HL-60 (cell line): ENCODE data around the gene KCNJ13.

Experiments
- GABPA ChIP-seq: IDR thresholded peaks from 2 replicates; pipeline ENCODE4 v1.6.1; 2012; ENCODE audit warnings: low read depth
- POLR2AphosphoS5 ChIP-seq: IDR thresholded peaks from 2 replicates; pipeline ENCODE4 v1.6.1; 2012; ENCODE audit warnings: low read depth
- REST ChIP-seq: IDR thresholded peaks from 2 replicates; pipeline ENCODE4 v1.6.1; 2012; ENCODE audit warnings: low read depth; ENCODE audit not compliant: insufficient replicate concordance
- SPI1 ChIP-seq: IDR thresholded peaks from 2 replicates; pipeline ENCODE4 v1.6.1; 2012; ENCODE audit warnings: low read depth, mild to moderate bottlenecking, borderline replicate concordance
- TF ChIP-seq, protein P1 (sequence below): IDR thresholded peaks from one replicate; pipeline ENCODE4 v1.5.1; 2011; ENCODE audit warnings: low read length, control low read depth, inconsistent platforms; ENCODE audit not compliant: insufficient read depth

DNA sequence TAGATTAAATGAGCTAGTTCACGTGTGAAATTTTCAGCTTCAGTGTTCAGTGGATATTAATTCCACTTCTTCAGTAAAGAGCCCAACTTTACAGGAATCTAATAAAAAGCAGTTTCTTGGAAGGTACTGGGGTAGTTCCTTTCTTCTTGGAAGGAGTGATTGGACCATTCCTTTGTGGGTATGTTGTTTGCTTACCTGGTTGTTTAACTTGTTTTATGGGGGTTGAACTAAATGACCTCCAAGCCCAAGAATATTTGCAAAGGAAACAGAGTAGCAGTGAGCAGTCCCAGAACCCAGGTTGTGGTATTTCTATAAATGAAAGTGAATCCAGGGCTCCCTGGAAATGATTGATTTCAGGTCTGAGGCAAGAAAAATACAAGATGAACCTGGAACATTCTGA is 31.4 kb downstream of the KCNJ13 start:
- TF ChIP-seq SPI1 (no peak), POLR2AphosphoS5 (no peak), REST (no peak), GABPA (no peak)
- TF ChIP-seq, protein P1, sequence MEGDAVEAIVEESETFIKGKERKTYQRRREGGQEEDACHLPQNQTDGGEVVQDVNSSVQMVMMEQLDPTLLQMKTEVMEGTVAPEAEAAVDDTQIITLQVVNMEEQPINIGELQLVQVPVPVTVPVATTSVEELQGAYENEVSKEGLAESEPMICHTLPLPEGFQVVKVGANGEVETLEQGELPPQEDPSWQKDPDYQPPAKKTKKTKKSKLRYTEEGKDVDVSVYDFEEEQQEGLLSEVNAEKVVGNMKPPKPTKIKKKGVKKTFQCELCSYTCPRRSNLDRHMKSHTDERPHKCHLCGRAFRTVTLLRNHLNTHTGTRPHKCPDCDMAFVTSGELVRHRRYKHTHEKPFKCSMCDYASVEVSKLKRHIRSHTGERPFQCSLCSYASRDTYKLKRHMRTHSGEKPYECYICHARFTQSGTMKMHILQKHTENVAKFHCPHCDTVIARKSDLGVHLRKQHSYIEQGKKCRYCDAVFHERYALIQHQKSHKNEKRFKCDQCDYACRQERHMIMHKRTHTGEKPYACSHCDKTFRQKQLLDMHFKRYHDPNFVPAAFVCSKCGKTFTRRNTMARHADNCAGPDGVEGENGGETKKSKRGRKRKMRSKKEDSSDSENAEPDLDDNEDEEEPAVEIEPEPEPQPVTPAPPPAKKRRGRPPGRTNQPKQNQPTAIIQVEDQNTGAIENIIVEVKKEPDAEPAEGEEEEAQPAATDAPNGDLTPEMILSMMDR = no peak
